ENCODE data around the gene IL20RA. TPM values are rescaled to one million over a fixed set of nuclear protein-coding genes. Genes with fewer than 3 reads are reported as not detected.

The IL20RA gene
- total RNA-seq, result not detected

GRCh38 chr6:137044366-137045221 is at the start of gene IL20RA:
TSS of gene IL20RA (minus strand) at chr6:137044965. CDS start at chr6:137044728, 237 bp downstream.
- Mint-ChIP-seq H3K27me3 (peaks cover 85% of the 10 kb centered on the region), H3K9me3 (no peaks in the 10 kb centered on the region), H3K4me3 (peak within 1 kb of the TSS; percentile 67), H3K36me3 (ENCODE audit: low read depth) (no peaks in the 10 kb centered on the region), H3K27ac (no peak within 1 kb of the TSS), H3K4me1 (peaks cover 5% of the 10 kb centered on the region)
- DNase-seq, result no peak
- POLR2A ChIA-PET, result interaction anchor here (1.0 to 1.3 kb wide), 2 partner anchors 10 to 122 kb away, joined by 3 to 4 read pairs; partner anchors contain the start of gene SLC35D3
- CTCF ChIA-PET, result interaction anchor here (0.7 kb wide), 3 partner anchors 49 to 1959 kb away, joined by 4 read pairs; no protein-coding TSS in a partner anchor

GRCh38 chr6:137093183-137094069 is 48.7 kb upstream of the IL20RA start:
- no peaks in the 10 kb centered on the region for H3K36me3 Mint-ChIP-seq (ENCODE audit: low read depth)
- H3K27me3 Mint-ChIP-seq, result peaks cover 2% of the 10 kb centered on the region
- H3K4me1 Mint-ChIP-seq, result peaks cover 31% of the 10 kb centered on the region
- no peak overlapping the region for H3K4me3 Mint-ChIP-seq
- POLR2A ChIA-PET, result interaction anchor here (1.5 to 1.7 kb wide), 2 partner anchors 72 to 124 kb away, joined by 5 to 9 read pairs; no protein-coding TSS in a partner anchor
- no peaks in the 10 kb centered on the region for H3K9me3 Mint-ChIP-seq
- H3K27ac Mint-ChIP-seq, result no peak overlapping the region
- CTCF ChIA-PET, result interaction anchor here (0.5 to 2.7 kb wide), 27 partner anchors 8 to 548 kb away, joined by 3 to 45 read pairs (median 4); partner anchors contain the start of genes IL20RA and IL22RA2
- no peak for DNase-seq

GRCh38 chr6:137092018-137092417 is 47.3 kb upstream of the IL20RA start:
- Mint-ChIP-seq H3K27ac (no peak overlapping the region), H3K36me3 (ENCODE audit: low read depth) (no peaks in the 10 kb centered on the region), H3K27me3 (peaks cover 2% of the 10 kb centered on the region), H3K9me3 (no peaks in the 10 kb centered on the region), H3K4me1 (peaks cover 31% of the 10 kb centered on the region), H3K4me3 (no peak overlapping the region)
- ChIA-PET POLR2A (no interaction called here), CTCF (interaction anchor here (1.5 kb wide), 1 partner anchor 222 kb away, joined by 6 read pairs; no protein-coding TSS in a partner anchor)
- no peak for DNase-seq

- peaks cover 2% of the 10 kb centered on the region for H3K27me3 Mint-ChIP-seq
- no peaks in the 10 kb centered on the region for H3K36me3 Mint-ChIP-seq (ENCODE audit: low read depth)
- no peak for DNase-seq
- H3K9me3 Mint-ChIP-seq, result no peaks in the 10 kb centered on the region
- H3K4me1 Mint-ChIP-seq, result peaks cover 13% of the 10 kb centered on the region
- POLR2A ChIA-PET, result no interaction called here
- H3K27ac Mint-ChIP-seq, result no peak overlapping the region
- no peak overlapping the region for H3K4me3 Mint-ChIP-seq
- CTCF ChIA-PET, result interaction anchor here (1.0 kb wide), 1 partner anchor 226 kb away, joined by 3 read pairs; no protein-coding TSS in a partner anchor
Observed at GRCh38 chr6:137089305-137089704, 44.5 kb upstream of the IL20RA start.

- H3K9me3 Mint-ChIP-seq, result no peaks in the 10 kb centered on the region
- DNase-seq, result no peak
- H3K27ac Mint-ChIP-seq, result no peak overlapping the region
- POLR2A ChIA-PET, result no interaction called here
- H3K27me3 Mint-ChIP-seq, result peaks cover 2% of the 10 kb centered on the region
- CTCF ChIA-PET, result interaction anchor here (0.7 kb wide), 1 partner anchor 144 kb away, joined by 3 read pairs; no protein-coding TSS in a partner anchor
- H3K4me3 Mint-ChIP-seq, result no peak overlapping the region
- H3K4me1 Mint-ChIP-seq, result peaks cover 5% of the 10 kb centered on the region
- no peaks in the 10 kb centered on the region for H3K36me3 Mint-ChIP-seq (ENCODE audit: low read depth)
Observed at GRCh38 chr6:137087902-137088301, 43.1 kb upstream of the IL20RA start.

- CTCF ChIA-PET, result interaction anchor here (0.8 to 1.7 kb wide), 3 partner anchors 8 to 228 kb away, joined by 4 to 10 read pairs (median 6); no protein-coding TSS in a partner anchor
- H3K4me3 Mint-ChIP-seq, result no peak overlapping the region
- H3K27me3 Mint-ChIP-seq, result peaks cover 2% of the 10 kb centered on the region
- peaks cover 5% of the 10 kb centered on the region for H3K4me1 Mint-ChIP-seq
- POLR2A ChIA-PET, result no interaction called here
- H3K9me3 Mint-ChIP-seq, result no peaks in the 10 kb centered on the region
- H3K27ac Mint-ChIP-seq, result no peak overlapping the region
- no peaks in the 10 kb centered on the region for H3K36me3 Mint-ChIP-seq (ENCODE audit: low read depth)
- no peak for DNase-seq
Observed at GRCh38 chr6:137086031-137086430, 41.3 kb upstream of the IL20RA start.

- H3K27me3 Mint-ChIP-seq, result peaks cover 2% of the 10 kb centered on the region
- no peak for DNase-seq
- POLR2A ChIA-PET, result no interaction called here
- peaks cover 5% of the 10 kb centered on the region for H3K4me1 Mint-ChIP-seq
- no peak overlapping the region for H3K27ac Mint-ChIP-seq
- H3K4me3 Mint-ChIP-seq, result no peak overlapping the region
- H3K9me3 Mint-ChIP-seq, result no peaks in the 10 kb centered on the region
- CTCF ChIA-PET, result interaction anchor here (0.8 to 1.7 kb wide), 3 partner anchors 8 to 229 kb away, joined by 4 to 10 read pairs (median 6); no protein-coding TSS in a partner anchor
- H3K36me3 Mint-ChIP-seq (ENCODE audit: low read depth), result no peaks in the 10 kb centered on the region
Observed at GRCh38 chr6:137084865-137085617, 40.3 kb upstream of the IL20RA start.

- peaks cover 5% of the 10 kb centered on the region for H3K4me1 Mint-ChIP-seq
- no peak for DNase-seq
- no peaks in the 10 kb centered on the region for H3K36me3 Mint-ChIP-seq (ENCODE audit: low read depth)
- no peaks in the 10 kb centered on the region for H3K9me3 Mint-ChIP-seq
- H3K27me3 Mint-ChIP-seq, result peaks cover 7% of the 10 kb centered on the region
- ChIA-PET CTCF (interaction anchor here (1.3 to 1.5 kb wide), 2 partner anchors 10 to 258 kb away, joined by 3 to 8 read pairs; no protein-coding TSS in a partner anchor), POLR2A (no interaction called here)
- H3K4me3 Mint-ChIP-seq, result no peak overlapping the region
- H3K27ac Mint-ChIP-seq, result no peak overlapping the region
Observed at GRCh38 chr6:137084090-137084489, 39.3 kb upstream of the IL20RA start.

GRCh38 chr6:137081997-137082396 is 37.2 kb upstream of the IL20RA start:
- Mint-ChIP-seq H3K36me3 (ENCODE audit: low read depth) (no peaks in the 10 kb centered on the region), H3K9me3 (no peaks in the 10 kb centered on the region), H3K27me3 (peaks cover 10% of the 10 kb centered on the region), H3K4me3 (no peak overlapping the region), H3K4me1 (peaks cover 5% of the 10 kb centered on the region), H3K27ac (no peak overlapping the region)
- ChIA-PET POLR2A (no interaction called here), CTCF (no interaction called here)
- no peak for DNase-seq

GRCh38 chr6:137080711-137081110 is 35.9 kb upstream of the IL20RA start:
- Mint-ChIP-seq H3K4me3 (no peak overlapping the region), H3K27me3 (peaks cover 10% of the 10 kb centered on the region), H3K36me3 (ENCODE audit: low read depth) (no peaks in the 10 kb centered on the region), H3K27ac (no peak overlapping the region), H3K9me3 (no peaks in the 10 kb centered on the region), H3K4me1 (peaks cover 5% of the 10 kb centered on the region)
- no peak for DNase-seq
- ChIA-PET POLR2A (no interaction called here), CTCF (interaction anchor here (1.0 to 1.3 kb wide), 2 partner anchors 14 to 85 kb away, joined by 3 to 4 read pairs; no protein-coding TSS in a partner anchor)

- Mint-ChIP-seq H3K27me3 (peaks cover 44% of the 10 kb centered on the region), H3K27ac (no peak overlapping the region)
Observed at GRCh38 chr6:137076277-137077068, 31.7 kb upstream of the IL20RA start.

More at GRCh38 chr6:137076277-137077068, 31.7 kb upstream of the IL20RA start:
- Mint-ChIP-seq H3K9me3 (no peaks in the 10 kb centered on the region), H3K36me3 (ENCODE audit: low read depth) (no peaks in the 10 kb centered on the region), H3K4me1 (no peaks in the 10 kb centered on the region), H3K4me3 (no peak overlapping the region)
- peak; percentile 66 for DNase-seq
- ChIA-PET POLR2A (no interaction called here), CTCF (interaction anchor here (0.6 to 1.4 kb wide), 9 partner anchors 9 to 339 kb away, joined by 3 to 6 read pairs (median 4); no protein-coding TSS in a partner anchor)

Data from activated CD4-positive, alpha-beta memory T cell treated with anti-CD3 and anti-CD28 coated beads, Interleukin-2, amount 10 ng/mL, durations not matched to agents 7 days and 5 days (primary cell).